Measurements from ENCODE around the gene IGSF10.

- TF ChIP-seq POLR2AphosphoS5 (IDR thresholded peaks at IDR 0.05; ENCODE audit: borderline replicate concordance, low read depth, low read length), result no peak
- TF ChIP-seq EZH2 (IDR thresholded peaks at IDR 0.05), result no peak
- no peak for TF ChIP-seq FOXP2 (optimal IDR thresholded peaks at IDR 0.05; ENCODE audit: control extremely low read depth, extremely low read length, insufficient read depth)
Observed at GRCh38 chr3:151499168-151499567, 38.3 kb upstream of the IGSF10 start.

Data from SK-N-MC (cell line).